NCI-H748 treated with DMSO at 0.1 percent for 48 hours (cell line): Measurements from ENCODE around the gene ABLIM2.

ENCODE experiments used
- DNase-seq: peaks from one replicate; lab custom pipeline; 2025; lab: John Stamatoyannopoulos, UW

Gene ABLIM2

GRCh38 chr4:8084712-8085490 lies 73.7 kb downstream of the ABLIM2 start:
- DNase-seq, result no peak

GRCh38 chr4:8084031-8084660 lies 74.5 kb downstream of the ABLIM2 start:
- no peak for DNase-seq

GRCh38 chr4:8083086-8083825 lies 75.4 kb downstream of the ABLIM2 start:
- no peak for DNase-seq

GRCh38 chr4:8082517-8083055 lies 76.0 kb downstream of the ABLIM2 start:
- DNase-seq, result no peak

GRCh38 chr4:8081621-8082516 lies 76.7 kb downstream of the ABLIM2 start:
- no peak for DNase-seq

GRCh38 chr4:8081171-8081570 lies 77.4 kb downstream of the ABLIM2 start:
- DNase-seq, result no peak

- DNase-seq, result no peak
Observed at GRCh38 chr4:8080754-8081065, 77.9 kb downstream of the ABLIM2 start.

- no peak for DNase-seq
Observed at GRCh38 chr4:8079916-8080753, 78.5 kb downstream of the ABLIM2 start.

GRCh38 chr4:8079031-8079885 lies 79.4 kb downstream of the ABLIM2 start:
- no peak for DNase-seq

GRCh38 chr4:8078610-8079015 lies 80.0 kb downstream of the ABLIM2 start:
- DNase-seq, result no peak

- DNase-seq, result no peak
Observed at GRCh38 chr4:8078109-8078494, 80.5 kb downstream of the ABLIM2 start.

- DNase-seq, result no peak
Observed at GRCh38 chr4:8077181-8078108, 81.2 kb downstream of the ABLIM2 start.

- DNase-seq, result no peak
Observed at GRCh38 chr4:8076023-8076422, 82.6 kb downstream of the ABLIM2 start.

GRCh38 chr4:8073206-8073863 lies 85.3 kb downstream of the ABLIM2 start:
- no peak for DNase-seq

GRCh38 chr4:8072235-8072968 lies 86.2 kb downstream of the ABLIM2 start:
- no peak for DNase-seq

- DNase-seq, result no peak
Observed at GRCh38 chr4:8071766-8072165, 86.8 kb downstream of the ABLIM2 start.
